IMR-90 (cell line): ENCODE measurements around the gene CDC6.

Experiments used
- CEBPB ChIP-seq: IDR thresholded peaks from 2 replicates; pipeline ENCODE4 v1.6.1; 2012; ENCODE audit warnings: low read depth, low read length, improper control_type of control experiment
- POLR2A ChIP-seq: IDR thresholded peaks from 2 replicates; pipeline ENCODE4 v1.6.1; 2012; ENCODE audit warnings: mild to moderate bottlenecking, low read depth, low read length
- RAD21 ChIP-seq: IDR thresholded peaks from 2 replicates; pipeline ENCODE4 v1.6.1; 2012; ENCODE audit warnings: low read length, improper control_type of control experiment
- RCOR1 ChIP-seq: IDR thresholded peaks from 2 replicates; pipeline ENCODE4 v1.6.1; 2012; ENCODE audit warnings: mild to moderate bottlenecking, low read length, improper control_type of control experiment; ENCODE audit not compliant: insufficient replicate concordance
- RFX5 ChIP-seq: IDR thresholded peaks from 2 replicates; pipeline ENCODE4 v1.8.0; 2012; ENCODE audit warnings: low read depth, mild to moderate bottlenecking, low read length, moderate library complexity
- TF ChIP-seq, protein P1 (sequence below): conservative IDR thresholded peaks from 2 replicates; pipeline ENCODE4 v1.5.1; 2012; ENCODE audit warnings: mild to moderate bottlenecking, low read depth, low read length, improper control_type of control experiment

DNA sequence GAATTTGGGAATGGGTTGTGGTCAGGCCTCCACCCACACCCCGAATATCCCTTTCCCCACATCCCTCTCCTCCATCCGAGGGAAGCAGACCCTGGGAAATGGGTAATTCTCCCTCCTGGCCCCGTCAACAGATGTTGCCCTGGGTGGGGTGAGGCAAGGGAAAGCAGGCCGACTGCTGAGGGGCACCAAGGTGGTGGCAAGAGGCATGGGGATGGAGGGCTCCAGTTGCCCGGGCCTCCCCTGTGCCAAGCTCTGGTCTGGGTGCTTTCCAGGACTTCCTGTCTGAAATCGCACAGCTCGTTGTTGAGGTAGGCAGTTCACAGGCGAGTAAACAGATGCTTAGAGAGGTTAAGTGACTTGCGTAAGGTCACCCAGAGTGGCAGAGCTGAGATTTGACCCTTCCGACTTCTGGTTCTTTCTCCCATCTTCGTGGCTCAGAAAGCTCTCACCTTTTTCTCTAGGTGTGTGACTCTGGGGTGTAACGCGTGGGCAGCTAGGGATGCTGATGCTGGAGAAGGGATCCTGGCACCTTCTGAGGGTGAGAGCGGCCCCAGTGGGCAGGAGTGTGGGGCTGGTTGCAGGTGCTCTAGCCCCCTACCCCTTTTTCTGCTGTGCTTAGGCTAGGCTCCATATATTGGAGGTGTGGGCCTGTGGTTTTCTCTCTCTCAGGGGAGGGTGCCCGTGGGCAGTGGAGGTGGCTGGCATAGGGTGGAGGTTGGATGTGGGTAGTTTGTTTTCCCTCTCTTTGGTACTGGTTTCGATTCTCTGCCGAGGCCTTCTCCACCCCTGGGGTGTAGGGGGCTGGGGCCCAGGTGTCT lies 38.5 kb downstream of the CDC6 start:
- TF ChIP-seq, protein P1, sequence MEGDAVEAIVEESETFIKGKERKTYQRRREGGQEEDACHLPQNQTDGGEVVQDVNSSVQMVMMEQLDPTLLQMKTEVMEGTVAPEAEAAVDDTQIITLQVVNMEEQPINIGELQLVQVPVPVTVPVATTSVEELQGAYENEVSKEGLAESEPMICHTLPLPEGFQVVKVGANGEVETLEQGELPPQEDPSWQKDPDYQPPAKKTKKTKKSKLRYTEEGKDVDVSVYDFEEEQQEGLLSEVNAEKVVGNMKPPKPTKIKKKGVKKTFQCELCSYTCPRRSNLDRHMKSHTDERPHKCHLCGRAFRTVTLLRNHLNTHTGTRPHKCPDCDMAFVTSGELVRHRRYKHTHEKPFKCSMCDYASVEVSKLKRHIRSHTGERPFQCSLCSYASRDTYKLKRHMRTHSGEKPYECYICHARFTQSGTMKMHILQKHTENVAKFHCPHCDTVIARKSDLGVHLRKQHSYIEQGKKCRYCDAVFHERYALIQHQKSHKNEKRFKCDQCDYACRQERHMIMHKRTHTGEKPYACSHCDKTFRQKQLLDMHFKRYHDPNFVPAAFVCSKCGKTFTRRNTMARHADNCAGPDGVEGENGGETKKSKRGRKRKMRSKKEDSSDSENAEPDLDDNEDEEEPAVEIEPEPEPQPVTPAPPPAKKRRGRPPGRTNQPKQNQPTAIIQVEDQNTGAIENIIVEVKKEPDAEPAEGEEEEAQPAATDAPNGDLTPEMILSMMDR, result no peak
- no peak for TF ChIP-seq POLR2A
- no peak for TF ChIP-seq CEBPB
- no peak for TF ChIP-seq RCOR1
- TF ChIP-seq RAD21, result no peak
- TF ChIP-seq RFX5, result no peak
